Embryonic facial prominence (tissue), 1 donor: ENCODE results near the gene DBN1.

Source experiments
- DNase-seq: peaks from one replicate; pipeline ENCODE4 v3.0.0-alpha.2; 2016; ENCODE audit errors: extremely low spot score

Gene DBN1

DNA sequence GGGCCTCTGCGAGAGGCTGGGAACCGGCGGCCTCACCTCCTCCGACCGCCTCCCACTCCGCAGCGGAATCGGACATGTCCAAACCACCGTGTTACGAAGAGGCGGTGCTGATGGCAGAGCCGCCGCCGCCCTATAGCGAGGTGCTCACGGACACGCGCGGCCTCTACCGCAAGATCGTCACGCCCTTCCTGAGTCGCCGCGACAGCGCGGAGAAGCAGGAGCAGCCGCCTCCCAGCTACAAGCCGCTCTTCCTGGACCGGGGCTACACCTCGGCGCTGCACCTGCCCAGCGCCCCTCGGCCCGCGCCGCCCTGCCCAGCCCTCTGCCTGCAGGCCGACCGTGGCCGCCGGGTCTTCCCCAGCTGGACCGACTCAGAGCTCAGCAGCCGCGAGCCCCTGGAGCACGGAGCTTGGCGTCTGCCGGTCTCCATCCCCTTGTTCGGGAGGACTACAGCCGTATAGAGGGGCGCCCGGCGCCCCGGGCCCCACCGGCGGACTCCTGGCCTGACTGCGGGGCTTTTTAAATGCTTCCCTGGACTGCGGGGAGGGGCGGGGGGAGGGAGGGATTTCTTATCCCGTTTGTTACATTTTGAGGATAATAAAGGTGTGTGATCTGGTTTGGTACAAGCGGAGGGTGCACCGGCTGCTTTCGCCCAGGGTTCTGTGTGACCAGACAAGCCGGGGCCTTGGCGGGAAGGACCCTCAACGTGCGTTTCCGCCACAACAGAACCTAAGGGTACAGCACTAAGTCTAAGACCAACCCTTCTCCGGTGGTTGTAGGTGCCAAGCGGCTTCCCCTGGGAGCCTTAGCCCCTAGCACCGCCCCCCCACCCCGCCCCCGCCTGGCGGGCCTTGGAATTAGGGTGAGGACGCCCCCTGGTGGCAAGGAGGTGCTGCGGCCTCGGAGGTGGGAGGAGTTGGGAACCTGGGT is 17.5 kb downstream of the DBN1 start:
- peak; percentile 60 for DNase-seq

DNA sequence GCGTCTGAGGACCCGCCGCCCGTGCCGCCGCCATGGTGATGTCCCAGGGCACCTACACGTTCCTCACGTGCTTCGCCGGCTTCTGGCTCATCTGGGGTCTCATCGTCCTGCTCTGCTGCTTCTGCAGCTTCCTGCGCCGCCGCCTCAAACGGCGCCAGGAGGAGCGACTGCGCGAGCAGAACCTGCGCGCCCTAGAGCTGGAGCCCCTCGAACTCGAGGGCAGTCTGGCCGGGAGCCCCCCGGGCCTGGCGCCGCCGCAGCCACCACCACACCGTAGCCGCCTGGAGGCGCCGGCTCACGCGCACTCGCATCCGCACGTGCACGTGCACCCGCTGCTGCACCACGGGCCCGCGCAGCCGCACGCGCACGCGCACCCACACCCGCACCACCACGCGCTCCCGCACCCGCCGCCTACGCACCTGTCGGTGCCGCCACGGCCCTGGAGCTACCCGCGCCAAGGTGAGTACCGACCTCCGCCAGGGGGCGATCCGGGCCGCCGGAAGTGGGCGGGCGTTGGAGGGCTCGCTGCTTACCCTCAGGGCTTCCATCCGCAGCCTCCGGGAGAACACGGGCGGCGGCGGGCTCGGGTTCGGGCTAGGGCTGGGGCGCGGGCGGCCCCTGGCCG is 18.3 kb downstream of the DBN1 start:
- DNase-seq = peak; percentile 38

DNA sequence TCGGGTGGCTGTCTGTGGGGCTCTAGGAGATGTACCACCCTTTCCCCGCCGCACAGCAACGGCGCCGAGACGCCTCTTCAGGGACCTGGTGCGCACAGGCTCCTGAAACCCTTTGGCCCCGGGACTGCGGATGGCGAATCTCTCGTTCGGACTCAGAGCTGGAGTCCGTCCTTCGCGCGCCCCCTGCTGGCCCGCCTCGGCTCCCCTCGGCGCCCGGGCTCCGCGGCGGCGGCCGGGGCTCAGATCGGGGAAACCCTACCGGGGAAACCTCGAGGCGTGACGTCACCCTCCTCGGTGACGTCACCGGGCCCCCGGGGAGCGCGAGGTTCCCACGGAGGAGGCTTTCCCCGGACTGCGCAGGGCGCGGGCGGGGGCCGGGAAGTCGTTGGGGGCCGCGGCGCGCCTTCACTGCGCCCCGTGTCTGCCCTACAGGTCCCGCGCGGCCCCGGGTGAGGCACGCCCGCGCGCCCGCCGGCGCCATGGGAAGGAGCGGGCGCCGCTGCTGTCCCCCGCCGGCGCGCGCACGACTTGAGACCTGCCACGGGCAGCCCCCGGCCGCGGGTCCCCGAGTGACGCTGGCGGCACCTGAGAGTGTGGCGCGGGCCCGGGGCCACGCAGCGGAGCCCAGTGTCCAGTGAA is 18.9 kb downstream of the DBN1 start:
- peak; percentile 82 for DNase-seq

DNA sequence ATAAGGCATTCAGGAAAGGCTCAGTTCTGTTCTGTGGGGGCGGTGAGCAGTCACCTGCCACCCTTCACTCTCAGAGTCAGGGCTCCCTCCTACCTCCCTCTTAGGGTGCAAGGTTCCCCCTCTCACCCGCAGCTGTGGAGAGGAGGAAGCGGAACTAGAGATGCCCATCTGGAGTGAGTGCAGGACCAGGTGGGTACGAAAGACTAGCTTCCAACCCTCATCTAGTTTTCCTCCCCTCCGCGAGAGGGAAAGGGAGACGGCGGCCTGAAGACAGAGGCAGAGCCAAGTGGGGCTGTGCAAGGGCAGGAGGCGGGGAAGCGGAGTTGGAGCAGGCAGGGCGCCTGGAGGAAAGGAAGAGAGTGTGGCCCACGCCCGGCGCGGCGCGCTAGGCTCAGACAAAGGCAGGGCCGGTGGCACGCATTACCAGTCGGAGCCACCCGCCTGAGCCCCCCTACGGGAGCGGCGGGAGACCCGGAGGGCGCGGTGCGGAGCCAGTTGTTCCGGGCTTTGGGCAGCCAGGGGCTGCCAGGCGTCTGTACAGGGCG is 19.5 kb downstream of the DBN1 start:
- DNase-seq = no peak

DNA sequence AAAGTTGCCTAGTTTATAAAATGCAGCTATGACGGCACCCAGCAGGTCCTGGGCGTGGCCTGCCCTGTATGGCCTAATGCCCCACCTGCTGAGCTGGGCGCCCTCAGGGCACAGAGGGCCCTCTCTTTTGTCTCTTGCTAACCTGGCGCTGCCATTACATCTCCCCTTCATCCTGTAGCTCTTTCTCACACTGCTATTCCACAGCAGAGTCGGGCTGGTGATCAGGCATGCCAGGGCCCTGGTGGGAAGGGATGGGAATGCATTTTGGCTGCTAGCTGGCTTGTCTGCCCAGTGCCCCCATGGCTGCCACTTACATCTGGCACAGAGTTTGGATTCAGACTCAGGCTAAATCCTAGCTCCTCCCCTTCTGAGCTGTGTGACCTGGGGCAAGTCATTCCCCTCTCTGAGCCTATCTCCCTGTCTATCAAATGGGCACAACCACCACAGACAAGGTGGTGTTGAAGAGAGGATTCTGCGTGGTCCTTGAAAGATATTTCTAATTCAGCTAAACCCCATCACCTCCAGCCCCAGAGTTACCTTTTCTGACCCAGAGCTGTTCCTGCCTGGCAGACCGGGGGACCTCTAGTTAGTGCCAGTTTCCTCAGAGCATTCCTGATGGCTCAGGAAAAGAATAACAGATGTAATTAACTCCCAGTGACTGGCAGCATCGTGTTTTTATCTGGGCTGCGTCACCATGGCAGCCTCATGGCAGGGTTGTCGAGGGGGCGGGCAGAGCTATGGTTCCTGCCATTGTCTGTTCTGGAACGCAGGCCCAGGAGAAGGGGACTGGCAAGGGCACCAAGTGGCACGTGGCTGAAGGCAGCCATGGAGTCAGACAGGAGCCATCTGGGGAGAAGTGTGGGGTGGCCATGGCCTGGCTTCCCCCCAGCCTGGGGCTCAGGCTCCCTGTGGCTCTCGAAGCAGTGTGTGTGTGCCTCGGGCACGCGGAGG is 20.5 kb downstream of the DBN1 start:
- no peak for DNase-seq

DNA sequence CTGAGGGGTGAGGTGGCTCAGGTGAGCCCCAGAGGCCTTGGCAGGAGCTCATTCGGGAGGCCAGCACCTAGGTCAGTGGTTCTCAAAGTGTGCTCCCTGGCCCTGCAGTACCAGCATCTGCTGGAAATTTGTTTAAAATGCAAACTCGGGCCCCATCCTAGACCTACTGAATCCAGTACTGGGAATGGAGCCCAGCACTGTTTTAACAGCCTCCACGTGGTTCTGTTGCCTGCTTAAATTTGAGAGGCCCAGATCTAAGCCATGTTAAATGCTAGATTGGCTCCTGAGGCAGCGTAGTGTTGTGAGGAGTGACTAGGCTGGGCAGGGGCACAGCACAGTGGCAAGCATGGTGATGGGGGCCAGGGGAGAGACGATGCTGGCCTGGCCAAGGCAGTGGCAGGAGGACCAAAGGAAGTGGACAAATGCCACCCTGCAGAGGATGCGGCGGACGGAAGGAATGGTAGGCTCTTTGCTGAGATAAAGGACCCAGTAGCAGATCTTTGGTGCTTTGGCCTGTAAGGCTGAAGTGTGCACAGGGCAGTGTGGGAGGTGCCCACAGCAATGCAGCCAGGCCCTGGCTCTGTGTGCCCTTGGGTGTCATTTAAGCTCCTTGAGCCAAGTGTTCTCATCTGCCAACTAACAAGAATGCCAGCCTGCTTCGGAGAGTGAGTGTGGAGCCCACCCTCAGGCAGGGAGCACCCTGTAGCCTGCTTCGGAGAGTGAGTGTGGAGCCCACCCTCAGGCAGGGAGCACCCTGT is 22.6 kb downstream of the DBN1 start:
- DNase-seq = no peak

DNA sequence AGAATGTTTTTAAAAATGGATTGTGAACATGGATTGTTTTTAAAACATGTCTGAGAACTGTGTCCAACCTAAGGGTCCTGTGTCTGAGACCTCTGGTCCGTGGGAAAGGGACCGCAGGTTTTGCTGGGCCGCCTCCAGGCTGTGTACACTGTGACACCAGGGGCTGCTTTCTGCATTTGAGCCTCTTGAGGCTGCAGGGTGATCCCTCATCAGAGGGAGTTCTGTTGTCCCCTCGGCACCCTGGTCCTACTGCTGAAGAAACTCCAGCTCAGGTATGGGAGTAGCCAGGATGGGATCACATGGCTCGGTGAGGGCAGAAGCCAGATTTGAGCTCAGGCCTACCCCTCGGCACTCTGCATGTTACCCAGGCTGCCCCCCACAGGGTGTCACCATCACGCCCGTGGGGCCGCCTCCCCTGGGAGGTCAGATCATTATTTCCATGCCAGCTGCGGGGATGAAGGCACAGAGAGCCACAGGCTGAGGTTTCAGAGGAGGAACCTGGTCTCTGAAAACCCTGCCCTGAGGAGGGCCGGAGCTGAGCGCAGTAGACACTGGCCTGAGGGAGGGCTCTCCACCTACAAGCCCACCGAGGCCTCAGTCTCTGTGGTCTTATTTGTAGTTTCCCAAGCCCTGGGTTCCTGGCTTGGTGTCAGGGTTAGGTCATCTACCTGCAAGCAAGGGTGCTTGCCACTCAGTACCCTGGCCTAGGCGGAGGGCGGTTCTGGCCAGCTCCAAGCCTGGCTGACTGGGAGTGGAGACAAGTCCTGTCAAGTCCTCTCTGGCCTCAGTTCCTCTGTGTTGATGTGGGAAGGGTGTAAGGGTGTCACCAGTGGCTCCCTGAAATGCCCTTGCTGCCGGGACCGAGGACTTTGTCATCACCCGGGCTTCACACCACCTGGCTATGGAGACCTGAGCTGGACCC is 24.0 kb downstream of the DBN1 start:
- DNase-seq = no peak

DNA sequence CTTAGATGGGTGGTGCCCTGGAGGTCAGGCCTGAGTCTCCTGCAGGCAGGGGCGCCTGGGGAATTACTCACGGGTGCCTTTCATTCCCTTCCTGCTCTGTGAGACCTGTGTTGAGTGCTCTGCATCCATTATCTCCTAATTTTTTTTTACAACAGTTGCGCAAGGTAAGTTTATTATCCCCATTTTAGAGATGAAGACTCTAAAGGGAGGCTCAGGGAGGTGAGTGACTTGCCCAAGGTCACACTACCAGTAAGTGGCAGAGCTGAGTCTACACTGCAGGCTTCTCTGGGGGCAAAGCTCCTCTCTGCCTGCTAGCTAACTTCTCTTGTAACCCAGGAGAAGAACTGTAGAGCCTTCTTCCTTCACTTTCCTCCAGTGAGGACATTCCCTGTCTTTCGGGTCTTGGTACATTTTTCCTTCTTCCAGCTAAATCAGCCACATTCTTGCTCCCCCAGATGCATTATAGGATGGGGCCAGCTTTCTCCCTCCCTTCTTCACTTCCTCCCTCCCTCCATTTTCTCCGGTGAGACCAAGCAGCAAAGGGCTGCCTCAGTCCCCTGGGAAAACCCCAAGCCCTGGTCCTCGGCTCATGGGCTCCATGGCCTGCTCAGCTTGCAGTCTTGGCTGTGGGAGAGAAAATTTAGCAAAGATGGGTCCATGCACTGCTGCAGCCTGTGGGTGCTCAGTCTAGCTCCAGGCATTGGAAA is 25.0 kb downstream of the DBN1 start:
- no peak for DNase-seq

DNA sequence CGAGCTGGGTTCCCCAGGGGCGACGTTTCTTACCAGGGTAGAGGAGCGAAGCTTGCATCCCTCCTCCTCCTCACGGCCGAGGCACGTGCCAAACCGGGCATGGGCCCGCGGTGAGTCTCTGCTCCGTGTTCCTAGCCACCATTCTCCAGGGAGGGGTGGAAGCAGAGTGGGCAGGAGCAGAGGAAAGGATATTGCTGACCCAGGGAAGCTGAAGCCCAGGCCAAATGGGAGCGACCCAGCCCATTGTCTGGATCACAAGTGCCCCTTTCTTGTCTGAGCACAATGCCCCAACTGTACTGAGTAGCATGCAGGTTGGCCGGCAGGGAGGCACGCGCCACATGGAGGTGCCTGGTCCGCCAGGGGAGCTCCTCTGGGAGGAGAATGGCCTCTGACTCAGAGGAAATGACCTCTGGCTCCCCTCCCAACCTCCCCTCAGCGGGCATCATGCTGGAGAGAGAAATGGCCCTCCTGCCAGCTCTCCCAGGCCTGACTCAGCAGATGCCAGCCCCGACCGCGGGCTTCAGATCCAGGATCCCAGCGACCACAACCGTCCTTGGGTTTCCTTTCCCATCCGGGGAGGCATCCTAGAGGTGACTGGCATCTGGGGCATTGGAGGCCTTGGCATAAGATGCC is 25.7 kb downstream of the DBN1 start:
- DNase-seq = no peak

DNA sequence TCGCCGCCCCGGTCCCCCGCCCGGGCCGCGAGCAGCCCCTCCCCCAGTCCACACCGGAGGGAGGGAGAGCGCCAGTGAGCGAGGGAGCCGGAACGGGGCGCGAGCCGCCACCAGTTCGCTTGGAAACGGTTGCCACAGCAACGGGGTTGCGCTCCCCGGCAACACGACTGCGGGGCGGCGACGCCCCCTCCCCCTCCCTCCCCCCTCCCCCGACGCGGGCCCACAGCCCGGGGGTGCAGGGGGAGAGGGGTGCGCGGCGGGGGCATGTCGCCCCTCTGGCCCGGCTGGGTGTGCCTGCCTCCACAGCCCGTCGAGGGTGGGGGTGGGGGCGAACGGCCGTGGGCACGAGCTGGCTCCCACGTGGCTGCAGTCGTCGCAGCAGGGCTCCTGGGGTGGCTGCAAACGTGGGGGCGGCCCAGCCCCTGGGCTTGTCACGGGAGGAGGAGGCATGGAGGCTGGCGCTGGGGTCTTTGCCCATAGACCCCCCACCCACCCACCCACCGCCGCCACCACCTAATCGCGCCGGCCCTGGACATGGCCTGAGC is 26.3 kb downstream of the DBN1 start:
- DNase-seq = no peak

DNA sequence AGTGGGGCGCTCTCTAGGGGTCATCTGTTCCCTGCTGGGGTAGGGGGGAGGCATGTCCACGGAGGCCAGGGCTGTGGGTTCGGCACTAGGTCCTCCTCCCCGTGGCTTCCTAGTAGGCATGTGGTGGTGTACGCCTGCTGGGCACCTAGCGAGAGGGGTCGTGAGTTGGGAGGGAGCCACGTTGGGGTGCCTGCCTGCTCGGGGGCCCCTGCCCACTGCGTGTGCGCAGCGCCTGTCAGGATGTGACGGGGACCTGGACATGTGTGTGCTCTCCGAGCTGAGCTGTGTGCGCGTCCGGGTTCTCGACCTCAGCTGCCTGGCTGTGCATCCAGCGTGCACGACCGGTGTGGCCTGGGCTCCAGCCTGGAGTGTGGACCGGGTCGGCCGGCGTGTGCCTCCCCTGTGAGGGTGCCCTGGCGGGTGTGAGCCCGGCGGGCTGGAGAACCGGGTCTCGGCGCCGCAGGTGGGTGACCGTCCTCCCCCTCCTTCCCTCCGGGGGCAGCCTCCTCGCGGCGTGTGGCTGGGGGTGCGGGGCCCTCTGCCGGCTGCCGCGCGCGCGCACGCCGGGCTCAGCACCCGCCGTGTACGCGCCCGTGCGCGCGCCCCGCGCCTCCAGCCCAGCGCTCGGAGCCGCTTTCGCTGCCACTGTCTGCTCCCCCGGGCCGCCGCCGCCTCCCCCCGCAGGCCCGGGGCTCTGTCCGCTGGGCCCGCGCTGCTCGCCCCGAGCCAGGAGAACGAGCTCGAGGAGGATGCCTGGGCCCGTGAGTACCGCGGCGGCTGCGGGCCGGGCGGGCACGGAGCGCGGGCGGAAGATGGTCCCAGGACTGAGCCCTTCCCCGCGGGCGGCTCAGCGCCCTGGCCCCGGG is 27.0 kb downstream of the DBN1 start, which contains the start of gene PRR7:
Gene PRR7 (plus strand): TSS at position 615 of the 866 bp plus-strand sequence. CDS start 8,254 bp downstream, outside the sequence.
- DNase-seq = no peak

DNA sequence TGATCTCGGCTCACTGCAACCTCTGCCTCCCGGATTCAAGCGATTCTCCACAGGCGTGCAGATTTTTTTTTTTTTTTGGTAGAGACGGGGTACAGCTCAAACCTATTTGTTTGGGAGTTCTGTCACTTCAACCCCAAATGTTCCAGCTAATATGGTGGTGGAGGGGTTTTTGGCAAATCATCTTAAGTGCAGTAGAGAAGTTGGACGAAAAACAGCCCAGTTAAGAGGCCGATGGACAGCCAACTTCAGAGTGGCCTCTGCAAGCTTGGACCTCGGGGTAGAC is 27.6 kb downstream of the DBN1 start:
- DNase-seq = no peak

DNA sequence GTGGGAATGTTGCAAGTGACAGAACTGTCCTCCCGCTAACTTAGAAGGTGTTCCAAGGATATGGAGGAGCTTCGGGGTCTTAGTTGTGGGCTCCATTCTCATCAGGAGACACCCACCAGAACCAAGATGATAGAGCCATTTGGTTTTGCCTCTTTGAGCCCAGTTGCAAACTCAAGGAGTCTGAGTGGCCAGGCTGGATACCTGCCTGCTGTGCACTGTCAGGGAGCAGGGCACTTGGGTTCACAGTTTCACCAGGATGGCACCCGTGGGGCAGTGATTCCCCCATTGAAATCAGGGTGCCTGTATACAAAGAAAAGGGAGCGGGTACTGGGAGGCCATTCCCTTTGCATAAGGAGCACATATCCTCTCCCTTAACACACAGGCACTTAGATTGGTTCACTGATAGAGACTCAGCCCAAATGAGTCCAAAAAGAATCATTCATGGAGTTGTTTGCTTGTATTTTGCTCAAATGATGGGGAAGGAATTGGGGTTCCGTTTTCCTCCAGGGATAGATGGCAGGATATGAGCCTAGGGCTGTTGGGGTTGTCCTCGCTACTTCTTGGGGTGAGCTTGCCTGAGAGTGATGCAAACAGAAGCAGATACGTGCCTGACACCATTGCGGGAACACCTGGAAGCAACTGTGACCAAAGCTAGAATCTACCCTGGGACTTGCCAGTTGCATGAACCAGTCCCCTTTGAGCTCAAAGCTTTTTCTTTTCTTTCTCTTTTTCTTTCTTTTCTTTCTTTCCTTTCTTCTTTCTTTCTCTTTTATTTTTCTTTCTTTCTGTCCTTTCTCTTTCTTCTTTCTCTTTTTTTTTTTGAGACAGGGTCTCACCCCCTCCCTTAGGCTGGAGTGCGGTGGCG is 28.1 kb downstream of the DBN1 start:
- DNase-seq = no peak

DNA sequence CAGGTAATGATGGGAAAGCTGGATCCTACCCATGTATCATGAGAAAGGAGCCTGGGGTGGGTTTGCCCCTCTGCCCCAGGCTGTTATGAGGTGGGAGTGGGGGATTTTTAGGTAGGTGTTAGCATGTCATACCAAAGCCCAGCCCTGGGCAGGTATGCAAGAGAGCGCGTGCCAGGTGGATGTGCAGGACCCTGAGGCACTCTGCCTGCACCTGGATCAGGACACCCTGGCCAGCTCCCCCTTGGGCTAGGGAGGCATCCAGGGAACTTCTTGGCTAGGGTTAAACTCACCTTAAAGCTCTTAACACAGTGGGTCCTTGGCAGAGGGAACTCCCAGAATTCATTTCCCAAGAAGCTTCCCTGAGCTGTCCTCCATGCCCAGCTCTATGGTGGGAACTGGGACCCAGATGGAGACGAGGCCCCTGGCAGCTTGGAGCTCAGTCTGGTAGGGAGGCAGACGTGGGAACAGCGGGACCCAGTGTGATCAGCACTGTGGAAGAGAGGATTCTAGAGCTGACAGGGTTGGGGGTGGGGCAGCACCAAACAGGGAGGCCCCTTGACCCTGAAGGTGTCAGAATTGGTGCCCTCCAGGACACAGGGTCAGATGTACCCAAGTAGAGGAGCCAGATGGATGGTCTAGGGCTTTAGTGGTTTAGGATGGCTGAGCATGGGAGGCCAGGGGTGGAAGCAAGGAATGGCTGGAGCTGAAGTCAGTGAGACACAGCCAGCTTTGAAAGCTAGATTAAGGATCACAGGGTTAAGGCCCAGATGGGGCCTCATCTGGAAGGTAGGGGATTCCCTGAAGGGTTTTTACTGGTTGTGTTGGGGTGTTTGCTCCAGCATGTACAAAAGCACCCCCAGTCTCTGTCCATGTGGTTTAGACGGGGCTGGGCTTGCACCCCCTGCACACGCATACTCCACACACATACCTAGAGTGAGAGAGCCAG is 29.1 kb downstream of the DBN1 start:
- no peak for DNase-seq
